T-helper 2 cell treated with Interferon-gamma antibody and Interleukin-4, amounts not matched to agents 100 ng/mL and 5 ng/mL, for 36 hours (primary cell): ENCODE results near the gene PRDM16. TPM values are rescaled to one million over a fixed set of nuclear protein-coding genes. Genes with fewer than 3 reads are reported as not detected.

Experiments used
- intact Hi-C: fragments of 100-400 bp; cut with micrococcal nuclease; formaldehyde crosslinking; loops from one replicate; pipeline ENCODE4 v1.15.1; 2023
- total RNA-seq: library from RNA; stranded (reverse); gene quantifications from 2 replicates; pipeline ENCODE4 v1.2.3, GENCODE V29; 2022

Gene PRDM16
- total RNA-seq, 1 donor from 2014 or later, result not detected

- intact Hi-C loops, result no loop called here
Measured at GRCh38 chr1:3456964-3457909, 388.2 kb downstream of the PRDM16 start.

GRCh38 chr1:3457910-3458883 is 389.2 kb downstream of the PRDM16 start:
- intact Hi-C loops, result no loop called here

- intact Hi-C loops, result no loop called here
Measured at GRCh38 chr1:3459051-3459908, 390.3 kb downstream of the PRDM16 start.

GRCh38 chr1:3459940-3460671 is 391.1 kb downstream of the PRDM16 start:
- intact Hi-C loops, result no loop called here

GRCh38 chr1:3460672-3461131 is 391.7 kb downstream of the PRDM16 start:
- intact Hi-C loops, result no loop called here

GRCh38 chr1:3461238-3461933 is 392.4 kb downstream of the PRDM16 start:
- intact Hi-C loops, result no loop called here

GRCh38 chr1:3461934-3462275 is 392.9 kb downstream of the PRDM16 start:
- intact Hi-C loops, result no loop called here

GRCh38 chr1:3462356-3463012 is 393.5 kb downstream of the PRDM16 start:
- intact Hi-C loops, result no loop called here

- intact Hi-C loops, result no loop called here
Measured at GRCh38 chr1:3463013-3463385, 394.0 kb downstream of the PRDM16 start.

- intact Hi-C loops, result no loop called here
Measured at GRCh38 chr1:3463408-3463863, 394.4 kb downstream of the PRDM16 start.

- intact Hi-C loops, result no loop called here
Measured at GRCh38 chr1:3463891-3464648, 395.1 kb downstream of the PRDM16 start.

GRCh38 chr1:3464649-3465025 is 395.6 kb downstream of the PRDM16 start:
- intact Hi-C loops, result no loop called here

- intact Hi-C loops, result no loop called here
Measured at GRCh38 chr1:3465091-3465934, 396.3 kb downstream of the PRDM16 start.

GRCh38 chr1:3465935-3466321 is 396.9 kb downstream of the PRDM16 start:
- intact Hi-C loops, result no loop called here

- intact Hi-C loops, result no loop called here
Measured at GRCh38 chr1:3466366-3467075, 397.5 kb downstream of the PRDM16 start.

GRCh38 chr1:3467096-3468036 is 398.4 kb downstream of the PRDM16 start:
- intact Hi-C loops, result no loop called here
